Adipocyte (in vitro differentiated cells): ENCODE results near the gene MARCHF5.
A peak's percentile ranks its signal among the peaks of the same experiment; 100 is the strongest.

Experiments
- DNase-seq: peaks from one replicate; pipeline ENCODE4 v3.0.0-alpha.2; 2015; ENCODE audit warnings: low read depth
- H3K27me3 ChIP-seq: replicated peaks from 2 replicates; pipeline ENCODE4 v1.7.0; 2013; ENCODE audit warnings: mild to moderate bottlenecking, low read length, moderate library complexity; ENCODE audit not compliant: control insufficient read depth, insufficient read depth
- H3K36me3 ChIP-seq: 2 replicates; pipeline ENCODE4 v1.7.0; 2013; ENCODE audit warnings: low read length, mild to moderate bottlenecking, moderate library complexity; ENCODE audit not compliant: control insufficient read depth, insufficient read depth, severe bottlenecking
- H3K4me1 ChIP-seq: 2 replicates; pipeline ENCODE4 v1.7.0; 2013; ENCODE audit warnings: mild to moderate bottlenecking, low read length, moderate library complexity; ENCODE audit not compliant: control insufficient read depth, insufficient read depth
- H3K4me3 ChIP-seq: 2 replicates; pipeline ENCODE4 v1.7.0; 2013; ENCODE audit warnings: mild to moderate bottlenecking, low read length, moderate library complexity
- H3K9ac ChIP-seq: 2 replicates; pipeline ENCODE4 v1.7.0; 2013; ENCODE audit warnings: mild to moderate bottlenecking, low read length, moderate library complexity
- H3K9me3 ChIP-seq: 2 replicates; pipeline ENCODE4 v1.7.0; 2013; ENCODE audit warnings: mild to moderate bottlenecking, low read length, moderate library complexity; ENCODE audit not compliant: control insufficient read depth

MARCHF5 gene

DNA sequence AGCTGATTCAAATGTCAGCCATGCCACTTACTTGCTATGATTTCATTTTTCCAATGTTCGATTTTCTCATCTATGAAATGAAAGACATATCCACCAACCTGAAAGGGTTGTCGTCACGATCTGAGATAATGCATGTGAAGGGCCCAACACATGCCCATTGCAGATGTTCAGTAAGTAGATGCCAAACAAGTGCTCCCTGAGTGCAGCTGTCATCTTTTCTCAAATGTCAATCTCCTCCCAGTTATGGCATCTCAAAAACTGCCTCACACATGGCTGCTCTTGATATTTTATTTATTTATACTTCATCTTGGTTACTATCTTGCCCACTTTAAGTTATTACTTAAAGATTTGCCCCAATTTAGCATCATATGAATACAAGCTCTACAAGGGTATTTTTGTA lies 16.9 kb upstream of the MARCHF5 start:
- no peak for DNase-seq
- Histone ChIP-seq H3K36me3 (no peaks in the 10 kb centered on the region), H3K9me3 (no peaks in the 10 kb centered on the region), H3K4me1 (no peaks in the 10 kb centered on the region), H3K27me3 (no peaks in the 10 kb centered on the region), H3K9ac (no peak overlapping the region), H3K4me3 (no peak overlapping the region)

GRCh38 chr10:92278996-92279696 lies 11.8 kb upstream of the MARCHF5 start:
- no peak for DNase-seq
- no peaks in the 10 kb centered on the region for H3K36me3 ChIP-seq

GRCh38 chr10:92284112-92284704 lies 6.8 kb upstream of the MARCHF5 start:
- H3K4me3 ChIP-seq = peak overlapping the region; percentile 41
- no peaks in the 10 kb centered on the region for H3K36me3 ChIP-seq
- H3K27me3 ChIP-seq = no peaks in the 10 kb centered on the region
- no peak overlapping the region for H3K9ac ChIP-seq
- no peaks in the 10 kb centered on the region for H3K9me3 ChIP-seq
- peaks cover 5% of the 10 kb centered on the region for H3K4me1 ChIP-seq
- peak; percentile 19 for DNase-seq

More at GRCh38 chr10:92278996-92279696, 11.8 kb upstream of the MARCHF5 start:
- H3K9ac ChIP-seq = peak overlapping the region; percentile 8
- H3K27me3 ChIP-seq = no peaks in the 10 kb centered on the region
- H3K4me1 ChIP-seq = peaks cover under 1% of the 10 kb centered on the region
- H3K9me3 ChIP-seq = no peaks in the 10 kb centered on the region
- peak overlapping the region; percentile 45 for H3K4me3 ChIP-seq

- peaks cover 13% of the 10 kb centered on the region for H3K4me1 ChIP-seq
- peak overlapping the region; percentile 97 for H3K4me3 ChIP-seq
- peaks cover 15% of the 10 kb centered on the region for H3K36me3 ChIP-seq
- H3K9me3 ChIP-seq = no peaks in the 10 kb centered on the region
- H3K9ac ChIP-seq = peak overlapping the region; percentile 99
- DNase-seq = peak; percentile 55
- no peaks in the 10 kb centered on the region for H3K27me3 ChIP-seq
Observed at GRCh38 chr10:92290076-92290836, 711 bp upstream of the MARCHF5 start.

- peaks cover 13% of the 10 kb centered on the region for H3K4me1 ChIP-seq
- no peaks in the 10 kb centered on the region for H3K27me3 ChIP-seq
- H3K9ac ChIP-seq = peak overlapping the region; percentile 99
- DNase-seq = peak; percentile 74
- peaks cover 15% of the 10 kb centered on the region for H3K36me3 ChIP-seq
- H3K4me3 ChIP-seq = peak overlapping the region; percentile 97
- H3K9me3 ChIP-seq = no peaks in the 10 kb centered on the region
Observed at GRCh38 chr10:92291616-92291865, 574 bp downstream of the MARCHF5 start.

DNA sequence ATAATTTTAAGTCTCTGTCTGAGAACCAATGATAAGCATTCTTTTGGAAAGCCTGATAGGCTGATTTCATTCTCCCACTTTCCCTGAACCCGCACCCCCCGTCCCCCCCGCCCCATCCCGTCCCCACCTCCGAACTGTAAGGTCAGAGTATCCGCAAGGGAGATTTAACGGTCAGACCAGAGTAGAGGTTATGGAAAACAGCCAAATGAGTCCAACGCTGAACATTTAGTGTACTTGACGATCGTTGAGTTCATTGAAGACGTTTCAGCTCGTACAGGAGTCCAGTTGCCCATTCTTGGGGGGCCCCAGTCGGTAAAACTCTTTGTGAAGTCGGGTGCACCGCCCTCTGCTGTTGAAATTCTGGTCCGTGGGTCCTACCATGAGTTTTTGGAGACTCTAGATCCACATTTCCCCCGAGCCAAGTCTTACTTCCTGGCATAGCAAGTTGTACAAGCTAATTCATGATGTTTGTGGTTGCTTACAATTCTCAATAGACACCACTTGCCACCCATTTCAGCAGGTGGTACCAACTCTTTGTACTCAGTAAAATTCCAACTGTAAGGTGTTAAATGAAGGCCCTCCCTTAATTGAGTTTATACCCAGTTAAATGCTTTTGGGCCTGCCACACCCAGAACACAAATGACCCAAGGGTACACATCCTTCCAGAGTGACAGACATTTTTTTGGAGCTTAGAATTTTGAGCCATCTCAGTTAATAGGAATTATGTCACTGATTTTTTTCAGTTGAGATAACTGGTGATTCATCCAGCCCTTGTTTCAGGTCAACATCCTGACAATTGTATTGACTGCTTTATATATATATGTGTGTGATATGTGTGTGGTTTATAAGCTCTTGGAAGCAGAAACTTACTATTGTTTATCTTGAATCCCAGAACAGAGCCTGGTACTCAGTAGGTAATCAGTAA lies 1.2 kb downstream of the MARCHF5 start:
- Histone ChIP-seq H3K9ac (peak overlapping the region; percentile 99), H3K36me3 (peaks cover 15% of the 10 kb centered on the region), H3K4me1 (peaks cover 13% of the 10 kb centered on the region), H3K27me3 (no peaks in the 10 kb centered on the region), H3K4me3 (peak overlapping the region; percentile 97), H3K9me3 (no peaks in the 10 kb centered on the region)
- peak; percentile 82 for DNase-seq

DNA sequence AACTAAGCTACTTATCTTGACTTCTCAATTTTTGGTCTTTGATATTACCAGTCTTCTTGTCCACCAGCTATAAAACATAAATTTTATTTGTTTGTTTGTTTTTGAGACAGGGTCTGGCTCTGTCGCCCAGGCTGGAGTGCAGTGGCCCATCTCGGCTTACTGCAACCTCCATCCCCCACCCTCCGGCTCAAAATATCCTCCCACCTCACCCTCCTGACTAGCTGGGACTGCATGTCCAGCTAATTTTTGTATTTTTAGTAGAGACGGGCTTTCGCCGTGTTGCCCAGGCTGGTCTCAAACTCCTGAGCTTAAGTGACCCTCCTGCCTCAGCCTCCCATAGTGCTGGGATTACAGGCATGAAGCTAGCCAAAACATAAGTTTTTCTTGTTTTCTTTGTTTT lies 7.5 kb downstream of the MARCHF5 start:
- no peak overlapping the region for H3K4me3 ChIP-seq
- no peak for DNase-seq
- H3K36me3 ChIP-seq = peaks cover 12% of the 10 kb centered on the region
- H3K27me3 ChIP-seq = no peaks in the 10 kb centered on the region
- no peaks in the 10 kb centered on the region for H3K9me3 ChIP-seq
- H3K4me1 ChIP-seq = no peaks in the 10 kb centered on the region
- no peak overlapping the region for H3K9ac ChIP-seq

DNA sequence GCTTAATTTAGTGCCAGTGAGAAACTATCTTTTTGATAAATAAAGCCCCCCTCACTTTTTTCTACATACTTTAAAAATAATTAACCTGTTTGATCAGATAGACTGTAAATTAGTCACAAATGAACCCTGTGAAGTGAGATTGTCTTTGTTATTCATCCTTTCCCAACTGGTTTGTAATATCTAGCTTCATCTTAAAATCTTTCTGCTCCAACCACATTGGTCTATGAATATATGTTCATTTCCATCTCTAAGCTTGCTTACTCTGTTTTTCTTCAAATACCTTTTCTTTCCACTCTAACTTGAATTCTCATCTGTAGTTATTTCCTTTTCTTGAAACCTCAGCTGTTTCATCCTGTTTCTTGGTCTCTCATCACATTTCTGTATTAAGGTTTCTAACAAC lies 12.1 kb downstream of the MARCHF5 start:
- no peaks in the 10 kb centered on the region for H3K27me3 ChIP-seq
- no peak for DNase-seq
- H3K4me3 ChIP-seq = no peak overlapping the region
- H3K36me3 ChIP-seq = peaks cover 3% of the 10 kb centered on the region
- H3K9ac ChIP-seq = no peak overlapping the region
- no peaks in the 10 kb centered on the region for H3K9me3 ChIP-seq
- no peaks in the 10 kb centered on the region for H3K4me1 ChIP-seq

- H3K27me3 ChIP-seq = no peaks in the 10 kb centered on the region
- no peak for DNase-seq
- H3K4me1 ChIP-seq = no peaks in the 10 kb centered on the region
- no peak overlapping the region for H3K4me3 ChIP-seq
- H3K9me3 ChIP-seq = no peaks in the 10 kb centered on the region
- H3K36me3 ChIP-seq = peaks cover 3% of the 10 kb centered on the region
- no peak overlapping the region for H3K9ac ChIP-seq
Observed at GRCh38 chr10:92304061-92304460, 13.1 kb downstream of the MARCHF5 start.

- Histone ChIP-seq H3K36me3 (no peaks in the 10 kb centered on the region), H3K9me3 (no peaks in the 10 kb centered on the region), H3K9ac (no peak overlapping the region), H3K4me3 (no peak overlapping the region), H3K4me1 (no peaks in the 10 kb centered on the region), H3K27me3 (no peaks in the 10 kb centered on the region)
- DNase-seq = no peak
Observed at GRCh38 chr10:92305133-92306072, 14.4 kb downstream of the MARCHF5 start.
